GM12878 (cell line): Measurements from ENCODE around the gene DYDC1. TPM values are rescaled to one million over a fixed set of nuclear protein-coding genes. Genes with fewer than 3 reads are reported as not detected.

ENCODE experiments used
- ATAC-seq: fragments of 200-7000 bp; cut with Tn5 transposase; 3 replicates; pipeline ENCODE4 v1.9.1; 2020; ENCODE audit warnings: mild to moderate bottlenecking, moderate library complexity
- BruUV-seq: library from RNA; stranded (reverse); fragments of 400-500 nt; replicated peaks from 2 replicates; lab custom pipeline; 2021; lab: Mats Ljungman, UMichigan
- CTCF ChIA-PET: fragments of 300-600 bp; sonication (Branson Sonifier 250); formaldehyde crosslinking; extraction: SDS; loops from one replicate; lab custom pipeline; 2021; ENCODE audit warnings: inconsistent platforms; lab: Yijun Ruan, JAX
- POLR2A ChIA-PET: fragments of 350-600 bp; formaldehyde crosslinking; extraction: SDS; loops from one replicate; lab custom pipeline; 2021; ENCODE audit warnings: inconsistent platforms; lab: Charles Lee
- RAD21 ChIA-PET: fragments of 300-600 bp; sonication (Branson Sonifier 250); formaldehyde crosslinking; loops from one replicate; lab custom pipeline; 2023; ENCODE audit warnings: antibody characterized with exemption; ENCODE audit not compliant: unreplicated experiment; lab: Charles Lee
- SMC1A ChIA-PET: fragments of 300-600 bp; sonication (Branson Sonifier 250); formaldehyde crosslinking; loops from one replicate; lab custom pipeline; 2023; ENCODE audit not compliant: unreplicated experiment, uncharacterized antibody; lab: Charles Lee
- DNase-seq: peaks from one replicate; pipeline ENCODE4 v3.0.0-alpha.2; 2011; ENCODE audit warnings: low read depth, low spot score
- FAIRE-seq: peaks from 3 replicates; lab custom pipeline; 2011; peaks lifted over from hg19 to GRCh38; lab: Jason Lieb, UNC
- H2AFZ ChIP-seq: 2 replicates; pipeline ENCODE4 v1.6.0; 2011; ENCODE audit warnings: low read depth, low read length, control low read depth; ENCODE audit not compliant: control insufficient read depth
- H3K27ac ChIP-seq: 2 replicates; pipeline ENCODE4 v1.5.1; 2011; ENCODE audit warnings: control low read depth; ENCODE audit not compliant: control insufficient read depth, insufficient read depth
- H3K27me3 ChIP-seq, 2 experiments: replicated peaks in 1 of 2; 2 replicates each; pipeline versions ENCODE4 v1.6.0 to v1.6.1; 2011; ENCODE audit warnings: low read length in 1 of 2; ENCODE audit not compliant: control insufficient read depth in 2 of 2, insufficient read depth in 2 of 2
- H3K36me3 ChIP-seq, 2 experiments: 2 replicates each; pipeline ENCODE4 v1.5.1; 2011; ENCODE audit warnings: low read length in 1 of 2; ENCODE audit not compliant: control insufficient read depth in 2 of 2, insufficient read depth in 2 of 2
- H3K4me1 ChIP-seq: 2 replicates; pipeline ENCODE4 v1.6.1; 2011; ENCODE audit warnings: mild to moderate bottlenecking, low read length, moderate library complexity, mixed read lengths; ENCODE audit not compliant: control insufficient read depth, insufficient read depth
- H3K4me2 ChIP-seq: 2 replicates; pipeline ENCODE4 v1.6.0; 2011; ENCODE audit warnings: control low read depth; ENCODE audit not compliant: control insufficient read depth, insufficient read depth
- H3K4me3 ChIP-seq: fragments of 200-600 bp; sonication (generic); 2 replicates; pipeline ENCODE4 v1.5.1; 2016
- H3K79me2 ChIP-seq: 2 replicates; pipeline ENCODE4 v1.6.0; 2011; ENCODE audit warnings: low read length; ENCODE audit not compliant: control insufficient read depth, insufficient read depth
- H3K9ac ChIP-seq: 2 replicates; pipeline ENCODE4 v1.8.0; 2011; ENCODE audit warnings: low read length, control low read depth, mixed read lengths; ENCODE audit not compliant: control insufficient read depth, insufficient read depth
- H3K9me3 ChIP-seq: replicated peaks from 3 replicates; pipeline ENCODE4 v1.5.1; 2011; ENCODE audit warnings: mild to moderate bottlenecking, low read length; ENCODE audit not compliant: control insufficient read depth, insufficient read depth
- H4K20me1 ChIP-seq: 2 replicates; pipeline ENCODE4 v1.6.0; 2011; ENCODE audit not compliant: control insufficient read depth, insufficient read depth
- KAT2A ChIP-seq: conservative IDR thresholded peaks from 2 replicates; pipeline ENCODE4 v1.6.1; 2011; ENCODE audit warnings: low read depth, low read length; ENCODE audit not compliant: control insufficient read depth
- POLR2AphosphoS2 ChIP-seq: IDR thresholded peaks from 2 replicates; pipeline ENCODE4 v1.6.1; 2011; ENCODE audit warnings: low read depth, mild to moderate bottlenecking, low read length, improper control_type of control experiment, moderate library complexity
- TCF3 ChIP-seq: IDR thresholded peaks from 2 replicates; pipeline ENCODE4 v1.6.1; 2012; ENCODE audit warnings: low read depth, mild to moderate bottlenecking, low read length, borderline replicate concordance; ENCODE audit not compliant: insufficient read depth
- WRNIP1 ChIP-seq: IDR thresholded peaks from 2 replicates; pipeline ENCODE4 v1.6.1; 2011; ENCODE audit warnings: low read depth, low read length, improper control_type of control experiment, borderline replicate concordance
- WGBS: methylation state at CpG from one replicate; pipeline ENCODE4 v1.1.6; 2016; ENCODE audit warnings: low lambda C conversion rate; ENCODE audit not compliant: insufficient replicate concordance, insufficient coverage; ENCODE audit errors: missing lambda C conversion rate; 5-methylcytosine and 5-hydroxymethylcytosine counted together
- in situ Hi-C: fragments of 300-500 bp; cut with MboI; formaldehyde crosslinking; loops from 9 replicates; pipeline ENCODE4 v1.14.3; 2018; ENCODE audit warnings: mixed read lengths
- intact Hi-C: fragments of 100-400 bp; cut with micrococcal nuclease; formaldehyde crosslinking; loops from one replicate; pipeline ENCODE4 v1.14.2; 2022; ENCODE audit not compliant: unreplicated experiment
- polyA plus RNA-seq, 11 experiments: library from polyadenylated mRNA; depleted of rRNA in 4 of 11; unstranded in 6 of 11; stranded (reverse) in 5 of 11; fragments of >200 nt; fragmentation: Nextera tagmentation in 4 of 11; fragmentation: Illumina TruSeq in 1 of 11; extraction: Ambion mirVana in 4 of 11; extraction: Trizol in 1 of 11; gene quantifications; 1 replicate in 1 of 11; 2 replicates in 10 of 11; pipeline versions ENCODE4 v1.2.1 to v1.2.3, GENCODE V29; 2011 to 2016; ENCODE audit warnings: inconsistent platforms in 2 of 11, missing spikeins in 2 of 11, low read depth in 1 of 11
- total RNA-seq, 4 experiments: library from RNA; depleted of rRNA in 3 of 4; stranded (reverse); fragments of >200 nt in 3 of 4; fragmentation: Illumina TruSeq in 1 of 4; extraction: Trizol in 1 of 4; gene quantifications; 2 replicates each; pipeline versions ENCODE4 v1.2.1 to v1.2.3, GENCODE V29; 2013 to 2021
- TF ChIP-seq, protein P1 (sequence below): fragments of 450-650 bp; IDR thresholded peaks from 2 replicates; pipeline ENCODE4 v1.6.1; 2016; ENCODE audit warnings: mild to moderate bottlenecking, moderate library complexity, borderline replicate concordance
- TF ChIP-seq, protein P2 (sequence below): IDR thresholded peaks from 2 replicates; pipeline ENCODE4 v1.6.1; 2011; ENCODE audit warnings: mild to moderate bottlenecking, low read depth, low read length, moderate library complexity; ENCODE audit not compliant: insufficient replicate concordance

DYDC1 gene
- total and polyA plus RNA-seq, 10 of the 15 experiments (the other 5 are each of a cell fraction or from before 2014, with no cell fraction given): not detected

DNA sequence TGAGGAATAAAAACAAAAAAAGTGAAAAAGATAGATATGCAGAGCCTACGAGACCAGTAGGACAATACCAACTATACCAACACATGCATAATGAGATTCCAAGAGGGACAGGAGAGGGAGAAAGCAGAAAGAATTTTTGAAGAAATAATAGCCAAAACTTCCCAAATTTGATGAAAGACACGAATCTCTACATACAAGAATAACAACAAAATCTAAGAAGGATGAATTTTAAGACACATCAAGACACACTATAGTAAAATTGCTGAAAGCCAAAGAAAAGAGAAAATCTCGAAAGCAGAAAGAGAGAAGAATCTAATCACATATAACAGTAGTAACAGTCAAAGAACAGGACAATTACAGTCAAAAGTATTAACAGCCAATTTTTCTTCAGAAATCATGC lies 59.6 kb downstream of the DYDC1 start (continued):
- TF ChIP-seq, protein P1, sequence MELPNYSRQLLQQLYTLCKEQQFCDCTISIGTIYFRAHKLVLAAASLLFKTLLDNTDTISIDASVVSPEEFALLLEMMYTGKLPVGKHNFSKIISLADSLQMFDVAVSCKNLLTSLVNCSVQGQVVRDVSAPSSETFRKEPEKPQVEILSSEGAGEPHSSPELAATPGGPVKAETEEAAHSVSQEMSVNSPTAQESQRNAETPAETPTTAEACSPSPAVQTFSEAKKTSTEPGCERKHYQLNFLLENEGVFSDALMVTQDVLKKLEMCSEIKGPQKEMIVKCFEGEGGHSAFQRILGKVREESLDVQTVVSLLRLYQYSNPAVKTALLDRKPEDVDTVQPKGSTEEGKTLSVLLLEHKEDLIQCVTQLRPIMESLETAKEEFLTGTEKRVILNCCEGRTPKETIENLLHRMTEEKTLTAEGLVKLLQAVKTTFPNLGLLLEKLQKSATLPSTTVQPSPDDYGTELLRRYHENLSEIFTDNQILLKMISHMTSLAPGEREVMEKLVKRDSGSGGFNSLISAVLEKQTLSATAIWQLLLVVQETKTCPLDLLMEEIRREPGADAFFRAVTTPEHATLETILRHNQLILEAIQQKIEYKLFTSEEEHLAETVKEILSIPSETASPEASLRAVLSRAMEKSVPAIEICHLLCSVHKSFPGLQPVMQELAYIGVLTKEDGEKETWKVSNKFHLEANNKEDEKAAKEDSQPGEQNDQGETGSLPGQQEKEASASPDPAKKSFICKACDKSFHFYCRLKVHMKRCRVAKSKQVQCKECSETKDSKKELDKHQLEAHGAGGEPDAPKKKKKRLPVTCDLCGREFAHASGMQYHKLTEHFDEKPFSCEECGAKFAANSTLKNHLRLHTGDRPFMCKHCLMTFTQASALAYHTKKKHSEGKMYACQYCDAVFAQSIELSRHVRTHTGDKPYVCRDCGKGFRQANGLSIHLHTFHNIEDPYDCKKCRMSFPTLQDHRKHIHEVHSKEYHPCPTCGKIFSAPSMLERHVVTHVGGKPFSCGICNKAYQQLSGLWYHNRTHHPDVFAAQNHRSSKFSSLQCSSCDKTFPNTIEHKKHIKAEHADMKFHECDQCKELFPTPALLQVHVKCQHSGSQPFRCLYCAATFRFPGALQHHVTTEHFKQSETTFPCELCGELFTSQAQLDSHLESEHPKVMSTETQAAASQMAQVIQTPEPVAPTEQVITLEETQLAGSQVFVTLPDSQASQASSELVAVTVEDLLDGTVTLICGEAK: no peak

DNA sequence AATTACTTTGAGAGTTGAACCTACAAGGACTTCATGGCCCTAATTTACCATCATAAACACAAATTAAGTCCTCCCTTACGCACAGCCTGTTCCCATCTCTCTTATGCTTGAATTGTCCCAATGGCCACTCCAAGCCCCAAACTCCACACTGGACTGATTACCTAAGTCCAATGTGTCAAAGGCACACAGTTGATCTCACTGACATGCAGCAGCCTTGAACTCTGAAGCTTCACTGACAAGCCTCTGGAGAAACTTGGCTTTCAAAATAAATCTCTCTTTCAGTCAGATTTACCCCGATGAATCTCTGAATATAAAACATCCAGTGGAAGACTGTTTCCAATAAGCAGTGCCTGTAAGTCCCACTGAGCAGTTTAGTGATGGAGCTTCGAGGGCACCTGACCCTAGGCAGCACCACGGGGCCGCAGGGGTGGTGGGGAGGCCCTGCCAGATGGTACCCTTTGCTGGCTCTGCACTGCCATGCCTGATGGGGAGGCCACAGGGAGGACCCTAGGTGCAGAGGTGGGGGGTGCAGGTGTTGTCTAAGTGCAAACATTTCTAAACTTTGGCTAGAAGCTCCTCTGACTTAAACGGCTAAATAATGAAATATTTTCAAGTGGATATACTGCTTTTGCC lies 63.8 kb downstream of the DYDC1 start:
- H2AFZ ChIP-seq: no peak overlapping the region
- intact Hi-C loops (no loop called here), in situ Hi-C loops (no loop called here)
- H3K4me3 ChIP-seq: no peak overlapping the region
- H3K27ac ChIP-seq: no peak overlapping the region
- H3K4me1 ChIP-seq: no peaks in the 10 kb centered on the region
- no peak overlapping the region for H3K9ac ChIP-seq
- no peaks in the 10 kb centered on the region for H3K79me2 ChIP-seq
- no peak overlapping the region for H3K4me2 ChIP-seq
- ChIA-PET CTCF (no interaction called here), SMC1A (no interaction called here), RAD21 (no interaction called here), POLR2A (no interaction called here)
- no peak for ATAC-seq
- H3K9me3 ChIP-seq: no peaks in the 10 kb centered on the region
- FAIRE-seq: no peak
- TF ChIP-seq, protein P2, sequence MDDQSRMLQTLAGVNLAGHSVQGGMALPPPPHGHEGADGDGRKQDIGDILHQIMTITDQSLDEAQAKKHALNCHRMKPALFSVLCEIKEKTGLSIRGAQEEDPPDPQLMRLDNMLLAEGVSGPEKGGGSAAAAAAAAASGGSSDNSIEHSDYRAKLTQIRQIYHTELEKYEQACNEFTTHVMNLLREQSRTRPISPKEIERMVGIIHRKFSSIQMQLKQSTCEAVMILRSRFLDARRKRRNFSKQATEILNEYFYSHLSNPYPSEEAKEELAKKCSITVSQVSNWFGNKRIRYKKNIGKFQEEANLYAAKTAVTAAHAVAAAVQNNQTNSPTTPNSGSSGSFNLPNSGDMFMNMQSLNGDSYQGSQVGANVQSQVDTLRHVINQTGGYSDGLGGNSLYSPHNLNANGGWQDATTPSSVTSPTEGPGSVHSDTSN: no peak
- TF ChIP-seq TCF3 (no peak), WRNIP1 (no peak), KAT2A (no peak), POLR2AphosphoS2 (no peak)
- H3K27me3 ChIP-seq: peaks cover 0 to 6% of the 10 kb centered on the region in 2 experiments; a peak in 2 of 4 replicates
- no TSS peak for BruUV-seq
- no peaks in the 10 kb centered on the region for H4K20me1 ChIP-seq
- H3K36me3 ChIP-seq: no peaks in the 10 kb centered on the region
- DNase-seq: no peak
- 12% methylated on average over 6 of the region's 6 CpGs for WGBS
